Subcutaneous abdominal adipose tissue (tissue), 5 donors: ENCODE measurements around the gene ADARB1.

Experiments used
- H3K27ac ChIP-seq: one replicate; pipeline ENCODE4 v1.7.0; 2013; ENCODE audit warnings: low read depth, mild to moderate bottlenecking, inconsistent platforms, low read length, moderate library complexity
- H3K27me3 ChIP-seq, 5 donors: one replicate each; pipeline ENCODE4 v1.7.0; 2013; ENCODE audit warnings: low read length in 5 of 5, inconsistent platforms in 1 of 5; ENCODE audit not compliant: control insufficient read depth in 5 of 5, insufficient read depth in 4 of 5
- H3K36me3 ChIP-seq, 5 donors: one replicate each; pipeline ENCODE4 v1.7.0; 2013; ENCODE audit warnings: low read length in 5 of 5; ENCODE audit not compliant: control insufficient read depth in 5 of 5, insufficient read depth in 5 of 5
- H3K4me1 ChIP-seq, 5 donors: one replicate each; pipeline ENCODE4 v1.7.0; 2013; ENCODE audit warnings: low read length in 5 of 5, mild to moderate bottlenecking in 3 of 5, moderate library complexity in 1 of 5; ENCODE audit not compliant: control insufficient read depth in 5 of 5, insufficient read depth in 5 of 5
- H3K4me3 ChIP-seq, 5 donors: one replicate each; pipeline ENCODE4 v1.7.0; 2013; ENCODE audit warnings: low read length in 5 of 5, low read depth in 1 of 5
- H3K9ac ChIP-seq, 5 donors: one replicate each; pipeline ENCODE4 v1.7.0; 2013; ENCODE audit warnings: low read length in 5 of 5, mild to moderate bottlenecking in 4 of 5, moderate library complexity in 3 of 5
- H3K9me3 ChIP-seq, 5 donors: one replicate each; pipeline ENCODE4 v1.7.0; 2013; ENCODE audit warnings: low read length in 5 of 5; ENCODE audit not compliant: control insufficient read depth in 5 of 5
- donor health status: healthy.
- donor health status: healthy.
- donor health status: healthy.
- donor health status: healthy.
- donor health status: healthy.

The ADARB1 gene

DNA sequence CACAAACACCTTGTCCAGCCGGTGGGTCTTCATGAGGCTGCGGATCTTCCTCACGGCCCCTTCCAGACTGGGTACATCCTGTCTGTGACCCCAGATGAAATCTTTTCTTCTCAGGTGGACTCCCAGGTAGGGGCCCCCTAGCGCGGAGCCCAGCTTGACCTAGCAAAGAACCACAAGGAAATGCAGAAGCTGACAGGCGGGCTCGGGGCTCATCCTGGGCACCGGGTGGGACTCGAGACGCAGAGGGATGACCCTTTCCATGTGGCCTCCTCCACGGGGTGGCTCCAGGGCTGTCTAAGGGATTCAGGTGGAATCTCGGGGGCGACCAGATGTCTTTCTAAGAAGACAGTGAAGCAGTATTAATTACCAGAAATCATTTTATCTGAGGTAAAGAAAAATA lies 195.5 kb downstream of the ADARB1 start:
- peaks cover 35 to 71% (median 62%) of the 10 kb centered on the region in 5 donors for H3K36me3 ChIP-seq
- peaks cover 0 to 4% (median 0%) of the 10 kb centered on the region in 5 donors for H3K4me1 ChIP-seq
- H3K9ac ChIP-seq, result peak overlapping the region in 1 of 5 donors; percentile 48
- H3K4me3 ChIP-seq, result no peak overlapping the region
- no peak overlapping the region for H3K27ac ChIP-seq
- H3K9me3 ChIP-seq, result no peaks in the 10 kb centered on the region
- H3K27me3 ChIP-seq, result no peaks in the 10 kb centered on the region

- Histone ChIP-seq H3K27me3 (no peaks in the 10 kb centered on the region), H3K36me3 (peaks cover 40 to 71% (median 62%) of the 10 kb centered on the region in 5 donors), H3K9ac (peak overlapping the region in 1 of 5 donors; percentile 48), H3K4me3 (no peak overlapping the region), H3K4me1 (peaks cover 0 to 4% (median 0%) of the 10 kb centered on the region in 5 donors), H3K27ac (no peak overlapping the region), H3K9me3 (no peaks in the 10 kb centered on the region)
These were observed 196.0 kb downstream of the ADARB1 start for GRCh38 chr21:45270306-45270821.
